H1 (cell line): ENCODE measurements around the gene MEIOB. TPM values are rescaled to one million over a fixed set of nuclear protein-coding genes. Genes with fewer than 3 reads are reported as not detected.

Experiments used
- CTCF ChIA-PET: fragments of 300-600 bp; sonication (Branson Sonifier 250); formaldehyde crosslinking; loops from one replicate; lab custom pipeline; 2021; ENCODE audit not compliant: partially characterized antibody; lab: Charles Lee
- POLR2A ChIA-PET: fragments of 300-600 bp; sonication (Branson Sonifier 250); formaldehyde crosslinking; loops from one replicate; lab custom pipeline; 2021; ENCODE audit warnings: inconsistent platforms; ENCODE audit not compliant: partially characterized antibody; lab: Charles Lee
- DNase-seq, 2 experiments: peaks; one replicate each; pipeline versions ENCODE4 v3.0.0 to v3.0.0-alpha.2; 2010 to 2022; ENCODE audit warnings: low spot score in 2 of 2, low read depth in 1 of 2, mixed read lengths in 1 of 2
- FAIRE-seq: peaks from 2 replicates; lab custom pipeline; 2011; peaks lifted over from hg19 to GRCh38; lab: Jason Lieb, UNC
- H2AFZ ChIP-seq: 2 replicates; pipeline ENCODE4 v1.8.1; 2012; ENCODE audit warnings: low read length, inconsistent platforms
- H2AK5ac ChIP-seq: 2 replicates; pipeline ENCODE4 v1.6.1; 2013; ENCODE audit warnings: low read depth, low read length
- H2BK120ac ChIP-seq: replicated peaks from 2 replicates; pipeline ENCODE3; 2013; ENCODE audit warnings: low read depth, low read length, inconsistent platforms
- H2BK12ac ChIP-seq: 2 replicates; pipeline ENCODE4 v1.6.1; 2013; ENCODE audit warnings: low read depth, low read length
- H2BK15ac ChIP-seq: 2 replicates; pipeline ENCODE4 v1.6.1; 2013; ENCODE audit warnings: low read length
- H2BK20ac ChIP-seq: 2 replicates; pipeline ENCODE4 v1.6.1; 2013; ENCODE audit warnings: low read length
- H2BK5ac ChIP-seq: 2 replicates; pipeline ENCODE4 v1.6.1; 2013; ENCODE audit warnings: low read depth, low read length
- H3K14ac ChIP-seq: 2 replicates; pipeline ENCODE4 v1.6.1; 2013; ENCODE audit warnings: inconsistent platforms; ENCODE audit not compliant: insufficient read length
- H3K18ac ChIP-seq: 2 replicates; pipeline ENCODE4 v1.6.1; 2013; ENCODE audit warnings: low read length; ENCODE audit errors: extremely low read depth
- H3K23ac ChIP-seq: 2 replicates; pipeline ENCODE4 v1.6.1; 2013; ENCODE audit warnings: inconsistent platforms; ENCODE audit not compliant: insufficient read length
- H3K23me2 ChIP-seq: 2 replicates; pipeline ENCODE4 v1.6.1; 2013; ENCODE audit warnings: low read depth, low read length
- H3K27ac ChIP-seq: 2 replicates; pipeline ENCODE4 v1.6.1; 2011; ENCODE audit warnings: low read depth, low read length, inconsistent platforms
- H3K27me3 ChIP-seq, 4 experiments: replicated peaks in 1 of 4; 1 replicate in 1 of 4; 2 replicates in 3 of 4; pipeline versions ENCODE4 v1.6.1 to v1.8.1; 2011 to 2013; ENCODE audit warnings: low read length in 3 of 4, mild to moderate bottlenecking in 3 of 4, inconsistent platforms in 2 of 4, mixed read lengths in 2 of 4, moderate library complexity in 1 of 4; ENCODE audit not compliant: control insufficient read depth in 3 of 4, insufficient read depth in 3 of 4; ENCODE audit errors: extremely low read depth in 1 of 4
- H3K36me3 ChIP-seq, 4 experiments: 2 replicates each; pipeline versions ENCODE4 v1.6.1 to v1.8.1; 2011 to 2013; ENCODE audit warnings: mild to moderate bottlenecking in 4 of 4, low read length in 3 of 4, moderate library complexity in 2 of 4, control low read depth in 1 of 4, inconsistent platforms in 1 of 4; ENCODE audit not compliant: insufficient read depth in 4 of 4, control insufficient read depth in 2 of 4
- H3K4ac ChIP-seq: replicated peaks from 2 replicates; pipeline ENCODE3; 2013; ENCODE audit warnings: low read length, low read depth, mixed read lengths, inconsistent platforms; ENCODE audit not compliant: insufficient read length
- H3K4me1 ChIP-seq, 4 experiments: replicated peaks in 1 of 4; 1 replicate in 1 of 4; 2 replicates in 3 of 4; pipeline versions ENCODE4 v1.6.1 to v1.8.1; 2011 to 2013; ENCODE audit warnings: low read length in 3 of 4, inconsistent platforms in 2 of 4, mixed read lengths in 1 of 4; ENCODE audit not compliant: insufficient read depth in 4 of 4, control insufficient read depth in 3 of 4
- H3K4me2 ChIP-seq, 2 experiments: 2 replicates each; pipeline versions ENCODE4 v1.6.1 to v1.8.1; 2011 to 2013; ENCODE audit warnings: low read depth in 2 of 2, low read length in 2 of 2, control low read depth in 1 of 2, inconsistent platforms in 1 of 2, mild to moderate bottlenecking in 1 of 2; ENCODE audit not compliant: insufficient read depth in 1 of 2
- H3K4me3 ChIP-seq, 4 experiments: fragments of 200-600, 300-600 bp in 1 of 4; sonication (generic), shearing (Covaris generic), sonication (Bioruptor Twin) in 1 of 4; 2 replicates each; pipeline versions ENCODE4 v1.5.1 to v1.8.1; 2011 to 2016; ENCODE audit warnings: low read length in 4 of 4, low read depth in 3 of 4, control low read depth in 2 of 4, inconsistent platforms in 2 of 4, mild to moderate bottlenecking in 2 of 4, mixed read lengths in 1 of 4, moderate library complexity in 1 of 4; ENCODE audit not compliant: insufficient read depth in 2 of 4; ENCODE audit errors: extremely low read depth in 1 of 4
- H3K56ac ChIP-seq: replicated peaks from 2 replicates; pipeline ENCODE3; 2013; ENCODE audit warnings: low read depth, mild to moderate bottlenecking, mixed read lengths, low read length, inconsistent platforms; ENCODE audit not compliant: insufficient read length
- H3K79me1 ChIP-seq: 2 replicates; pipeline ENCODE4 v1.6.1; 2013; ENCODE audit warnings: low read depth, low read length, control low read depth
- H3K79me2 ChIP-seq, 2 experiments: 2 replicates each; pipeline versions ENCODE4 v1.6.1 to v1.8.1; 2012 to 2013; ENCODE audit warnings: low read length in 2 of 2, mild to moderate bottlenecking in 2 of 2, inconsistent platforms in 1 of 2; ENCODE audit not compliant: insufficient read depth in 2 of 2, control insufficient read depth in 1 of 2
- H3K9ac ChIP-seq, 4 experiments: replicated peaks in 1 of 4; 1 replicate in 1 of 4; 2 replicates in 3 of 4; pipeline versions ENCODE4 v1.6.1 to v1.8.1; 2011 to 2013; ENCODE audit warnings: low read depth in 3 of 4, low read length in 3 of 4, control low read depth in 2 of 4, mild to moderate bottlenecking in 2 of 4, moderate library complexity in 2 of 4, inconsistent platforms in 1 of 4; ENCODE audit errors: extremely low read depth in 1 of 4
- H3K9me3 ChIP-seq, 2 experiments: 2 replicates each; pipeline versions ENCODE4 v1.6.1 to v1.8.1; 2012 to 2013; ENCODE audit warnings: mild to moderate bottlenecking in 2 of 2, moderate library complexity in 2 of 2, control low read depth in 1 of 2, inconsistent platforms in 1 of 2, low read depth in 1 of 2, low read length in 1 of 2, mixed read lengths in 1 of 2; ENCODE audit not compliant: insufficient read depth in 2 of 2
- H4K20me1 ChIP-seq, 2 experiments: replicated peaks in 1 of 2; 2 replicates each; pipeline versions ENCODE3 to v1.8.1; 2011 to 2013; ENCODE audit warnings: inconsistent platforms in 2 of 2, low read length in 2 of 2, mild to moderate bottlenecking in 1 of 2; ENCODE audit not compliant: insufficient read depth in 2 of 2, control insufficient read depth in 1 of 2
- H4K5ac ChIP-seq: 2 replicates; pipeline ENCODE4 v1.6.1; 2013; ENCODE audit warnings: low read length, low read depth, mixed read lengths, inconsistent platforms; ENCODE audit not compliant: insufficient read length
- H4K8ac ChIP-seq: 2 replicates; pipeline ENCODE4 v1.8.0; 2013; ENCODE audit warnings: mild to moderate bottlenecking, moderate library complexity, low read length, inconsistent platforms; ENCODE audit not compliant: insufficient read depth; ENCODE audit errors: extremely low read depth
- H4K91ac ChIP-seq: replicated peaks from 2 replicates; pipeline ENCODE3; 2013; ENCODE audit warnings: low read length, mixed read lengths, inconsistent platforms; ENCODE audit not compliant: insufficient read length
- HDAC6 ChIP-seq: IDR thresholded peaks from one replicate; pipeline ENCODE4 v1.7.1; 2012; ENCODE audit warnings: low read depth, mild to moderate bottlenecking, inconsistent platforms, low read length, moderate library complexity
- JUN ChIP-seq: IDR thresholded peaks from 2 replicates; pipeline ENCODE4 v1.6.1; 2011; ENCODE audit warnings: low read depth, mild to moderate bottlenecking, improper control_type of control experiment, low read length
- POLR2A ChIP-seq, 2 experiments: IDR thresholded peaks; 1 replicate in 1 of 2; 2 replicates in 1 of 2; pipeline ENCODE4 v1.6.1; 2011; ENCODE audit warnings: low read depth in 2 of 2, low read length in 2 of 2, mild to moderate bottlenecking in 2 of 2; ENCODE audit errors: control extremely low read depth in 1 of 2
- RAD21 ChIP-seq, 2 experiments: IDR thresholded peaks in 1 of 2; conservative IDR thresholded peaks in 1 of 2; 2 replicates each; pipeline ENCODE4 v1.6.1; 2011; ENCODE audit warnings: low read depth in 2 of 2, low read length in 2 of 2, improper control_type of control experiment in 1 of 2, inconsistent platforms in 1 of 2, mild to moderate bottlenecking in 1 of 2, moderate library complexity in 1 of 2
- SIN3A ChIP-seq, 2 experiments: IDR thresholded peaks in 1 of 2; conservative IDR thresholded peaks in 1 of 2; 2 replicates each; pipeline ENCODE4 v1.6.1; 2011 to 2012; ENCODE audit warnings: low read length in 2 of 2, improper control_type of control experiment in 1 of 2, low read depth in 1 of 2, mild to moderate bottlenecking in 1 of 2
- TAF7 ChIP-seq: optimal IDR thresholded peaks from 2 replicates; pipeline ENCODE3; 2011; ENCODE audit warnings: low read depth, mild to moderate bottlenecking, inconsistent platforms, low read length, moderate library complexity, borderline replicate concordance
- WGBS, 2 experiments: shearing (Covaris generic) in 1 of 2; methylation state at CpG; one replicate each; pipeline versions ENCODE4 v1.1.6 to v1.1.7; 2013 to 2015; ENCODE audit warnings: low lambda C conversion rate in 2 of 2, mixed read lengths in 2 of 2, inconsistent platforms in 1 of 2, low coverage in 1 of 2, missing lambda C conversion rate in 1 of 2; ENCODE audit not compliant: insufficient replicate concordance in 2 of 2, insufficient coverage in 1 of 2, insufficient read length in 1 of 2; ENCODE audit errors: extremely low coverage in 1 of 2, missing lambda C conversion rate in 1 of 2; 5-methylcytosine and 5-hydroxymethylcytosine counted together
- polyA plus RNA-seq, 7 experiments: library from polyadenylated mRNA; depleted of rRNA in 3 of 7; stranded (reverse) in 5 of 7; unstranded in 2 of 7; fragments of >200 nt in 5 of 7; fragments of 200-250 nt in 2 of 7; gene quantifications; 1 replicate in 5 of 7; 2 replicates in 1 of 7; 4 replicates in 1 of 7; pipeline versions ENCODE4 v1.2.1 to v1.2.3, GENCODE V29; 2011 to 2013; ENCODE audit warnings: missing spikeins in 2 of 7, mixed read lengths in 2 of 7
- total RNA-seq: library from RNA; stranded (reverse); fragmentation: NEBNext Ultra II Directional; extraction: Animal tissue kit (Norgen Biotek cat#: 25700); gene quantifications from 2 replicates; pipeline ENCODE4 v1.2.1, GENCODE V29; 2021
- TF ChIP-seq, protein P1 (sequence below), 3 experiments: IDR thresholded peaks; 1 replicate in 2 of 3; 2 replicates in 1 of 3; pipeline versions ENCODE4 v1.5.1 to v1.6.1; 2011; ENCODE audit warnings: low read length in 3 of 3, mild to moderate bottlenecking in 3 of 3, inconsistent platforms in 2 of 3, low read depth in 1 of 3, moderate library complexity in 1 of 3; ENCODE audit not compliant: insufficient read depth in 1 of 3; ENCODE audit errors: control extremely low read depth in 1 of 3

The MEIOB gene
- total and polyA plus RNA-seq, 2 of the 8 experiments (the other 6 are each of a cell fraction or from before 2014, with no cell fraction given), result 0.63 to 1.1 TPM

DNA sequence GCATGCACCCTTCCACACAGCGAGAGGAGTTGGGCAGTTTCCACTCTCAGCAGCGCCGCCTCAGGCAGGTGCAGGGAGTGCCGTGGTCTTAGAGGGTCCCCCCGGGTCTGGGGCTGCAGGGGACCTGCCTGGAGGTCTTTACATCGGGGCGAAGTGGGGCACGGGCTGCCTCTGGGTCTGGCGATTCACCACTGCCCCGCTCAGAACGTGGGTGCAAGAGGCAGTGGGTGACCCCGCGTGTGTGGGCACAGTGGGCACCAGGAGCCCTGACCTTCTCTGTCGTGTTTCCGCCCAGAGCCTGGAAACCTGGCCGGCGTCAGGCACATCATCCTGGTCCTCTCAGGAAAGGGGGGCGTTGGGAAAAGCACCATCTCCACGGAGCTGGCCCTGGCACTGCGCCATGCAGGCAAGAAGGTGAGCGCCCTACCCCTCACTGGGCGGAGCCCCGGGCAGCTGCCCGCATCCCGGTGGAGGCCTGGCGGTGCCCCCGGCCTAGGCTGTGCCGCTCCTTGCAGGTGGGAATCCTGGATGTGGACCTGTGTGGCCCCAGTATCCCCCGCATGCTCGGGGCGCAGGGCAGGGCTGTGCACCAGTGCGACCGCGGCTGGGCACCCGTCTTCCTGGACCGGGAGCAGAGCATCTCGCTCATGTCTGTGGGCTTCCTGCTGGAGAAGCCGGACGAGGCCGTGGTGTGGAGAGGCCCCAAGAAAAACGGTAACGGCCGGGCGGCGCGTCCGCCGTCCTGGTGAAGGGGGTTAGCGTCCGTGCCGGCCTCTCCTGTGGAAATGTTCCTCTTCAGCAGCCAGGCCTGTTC lies 85.5 kb downstream of the MEIOB start:
- Histone ChIP-seq H3K4ac (no peak overlapping the region), H2BK5ac (no peak overlapping the region), H3K23me2 (peaks cover 3% of the 10 kb centered on the region; the same call in 1 of the 2 replicates), H3K79me2 (peaks cover 0 to 35% of the 10 kb centered on the region in 2 experiments; a peak in 3 of 4 replicates), H3K14ac (no peak overlapping the region), H4K91ac (no peak overlapping the region), H2BK20ac (no peak overlapping the region), H2BK120ac (no peak overlapping the region)
- POLR2A ChIA-PET, result interaction anchor here (1.6 to 4.0 kb wide), 3 partner anchors 11 to 18 kb away, joined by 3 to 13 read pairs (median 5); partner anchors contain the start of gene NME3
- WGBS, 2 experiments, result 90% methylated on average over 39 of the region's 51 CpGs; no CpG with 5 or more reads in 1 of the 2 experiments
- TF ChIP-seq SIN3A (conservative IDR thresholded peaks at IDR 0.05 in 1 of 2, IDR thresholded peaks at IDR 0.05 in 1 of 2; ENCODE audit: low read depth in 1 of 2, low read length in 2 of 2) (no peak), TAF7 (no peak), HDAC6 (no peak), POLR2A (IDR thresholded peaks at IDR 0.05; ENCODE audit: control extremely low read depth in 1 of 2, low read depth in 2 of 2, low read length in 2 of 2) (no peak), RAD21 (IDR thresholded peaks at IDR 0.05 in 1 of 2, conservative IDR thresholded peaks at IDR 0.05 in 1 of 2; ENCODE audit: low read depth in 2 of 2, low read length in 2 of 2) (peak in 1 of 2 experiments; percentile 17; a peak in 1 of 4 replicates), JUN (no peak)
- TF ChIP-seq, protein P1, sequence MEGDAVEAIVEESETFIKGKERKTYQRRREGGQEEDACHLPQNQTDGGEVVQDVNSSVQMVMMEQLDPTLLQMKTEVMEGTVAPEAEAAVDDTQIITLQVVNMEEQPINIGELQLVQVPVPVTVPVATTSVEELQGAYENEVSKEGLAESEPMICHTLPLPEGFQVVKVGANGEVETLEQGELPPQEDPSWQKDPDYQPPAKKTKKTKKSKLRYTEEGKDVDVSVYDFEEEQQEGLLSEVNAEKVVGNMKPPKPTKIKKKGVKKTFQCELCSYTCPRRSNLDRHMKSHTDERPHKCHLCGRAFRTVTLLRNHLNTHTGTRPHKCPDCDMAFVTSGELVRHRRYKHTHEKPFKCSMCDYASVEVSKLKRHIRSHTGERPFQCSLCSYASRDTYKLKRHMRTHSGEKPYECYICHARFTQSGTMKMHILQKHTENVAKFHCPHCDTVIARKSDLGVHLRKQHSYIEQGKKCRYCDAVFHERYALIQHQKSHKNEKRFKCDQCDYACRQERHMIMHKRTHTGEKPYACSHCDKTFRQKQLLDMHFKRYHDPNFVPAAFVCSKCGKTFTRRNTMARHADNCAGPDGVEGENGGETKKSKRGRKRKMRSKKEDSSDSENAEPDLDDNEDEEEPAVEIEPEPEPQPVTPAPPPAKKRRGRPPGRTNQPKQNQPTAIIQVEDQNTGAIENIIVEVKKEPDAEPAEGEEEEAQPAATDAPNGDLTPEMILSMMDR (IDR thresholded peaks at IDR 0.05; ENCODE audit: control extremely low read depth in 1 of 3, insufficient read depth in 1 of 3, low read depth in 1 of 3, low read length in 3 of 3), result peak; percentile 9 to 62 (median 36); a peak in 3 of 4 replicates
- TF ChIP-seq, all 59 proteins: peak for 2
- H3K4me1 ChIP-seq, result peaks cover 0 to 2% (median under 1%) of the 10 kb centered on the region in 4 experiments; a peak in 4 of 7 replicates
- H2AFZ ChIP-seq, result no peak overlapping the region
- no peaks in the 10 kb centered on the region for H3K27me3 ChIP-seq
- FAIRE-seq (no peak), DNase-seq (peak in 1 of 2 experiments; percentile 62)
- H3K23ac ChIP-seq, result no peak overlapping the region
- H3K79me1 ChIP-seq, result peaks cover 13% of the 10 kb centered on the region; the same call in 1 of the 2 replicates
- H3K9me3 ChIP-seq, result no peaks in the 10 kb centered on the region
- no peak overlapping the region for H2BK12ac ChIP-seq
- H3K56ac ChIP-seq, result no peak overlapping the region
- CTCF ChIA-PET, result interaction anchor here (1.4 kb wide), 1 partner anchor 12 kb away, joined by 4 read pairs; no protein-coding TSS in a partner anchor
- H3K4me2 ChIP-seq, result no peak overlapping the region
- no peak overlapping the region for H3K4me3 ChIP-seq
- peaks cover 0 to 40% (median 2%) of the 10 kb centered on the region in 4 experiments; a peak in 4 of 8 replicates for H3K36me3 ChIP-seq
- no peak overlapping the region for H4K5ac ChIP-seq
- H2BK15ac ChIP-seq, result no peak overlapping the region
- H4K8ac ChIP-seq, result no peak overlapping the region; the same call in 1 of the 2 replicates
- peaks cover 20 to 21% of the 10 kb centered on the region in 2 experiments for H4K20me1 ChIP-seq
- H3K27ac ChIP-seq, result no peak overlapping the region
- no peak overlapping the region for H3K9ac ChIP-seq
- H2AK5ac ChIP-seq, result no peak overlapping the region
- no peak overlapping the region for H3K18ac ChIP-seq
